Measurements from ENCODE around the gene MMP14. TPM values are rescaled to one million over a fixed set of nuclear protein-coding genes. Genes with fewer than 3 reads are reported as not detected.

MMP14 gene
- total and polyA plus RNA-seq, 9 of the 15 experiments (the other 6 are each of a cell fraction or from before 2014, with no cell fraction given) = 0.36 to 5.8 (median 1.3) TPM; not detected in 2

DNA sequence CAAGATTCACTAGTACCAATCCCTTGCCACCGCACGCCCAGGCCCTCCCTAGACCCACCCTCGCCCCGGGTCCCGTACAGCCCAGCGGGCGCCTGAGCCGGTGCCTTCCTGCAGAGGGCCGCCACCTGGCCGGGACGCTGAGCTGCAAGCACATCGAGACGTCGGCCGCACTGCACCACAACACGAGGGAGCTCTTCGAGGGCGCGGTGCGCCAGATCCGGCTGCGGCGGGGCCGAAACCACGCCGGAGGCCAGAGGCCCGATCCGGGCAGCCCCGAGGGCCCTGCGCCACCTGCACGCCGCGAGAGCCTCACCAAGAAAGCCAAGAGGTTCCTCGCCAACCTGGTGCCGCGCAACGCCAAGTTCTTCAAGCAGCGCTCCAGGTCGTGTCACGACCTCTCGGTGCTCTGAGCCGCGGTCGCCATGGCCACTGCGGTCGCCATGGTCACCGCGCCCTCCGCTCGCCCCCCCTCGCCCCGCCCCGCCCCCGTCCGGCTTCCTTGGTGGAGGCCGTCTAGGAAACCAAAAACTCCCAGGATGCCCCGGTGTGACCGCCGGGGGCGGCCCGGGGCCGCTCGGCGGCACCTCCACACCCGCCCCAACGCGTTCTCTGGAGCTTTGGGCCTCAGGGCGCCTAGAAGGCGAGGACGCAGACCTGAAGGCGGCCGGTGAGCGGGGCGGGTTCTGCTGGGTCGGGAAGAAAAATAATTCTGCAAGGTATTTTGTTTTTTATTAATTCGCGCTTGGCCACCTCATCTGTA, 50.3 kb downstream of the MMP14 start (continued):
- TF ChIP-seq CHD4 (IDR thresholded peaks at IDR 0.05; ENCODE audit: insufficient read depth, insufficient replicate concordance, low read depth, low read length, poor library complexity, severe bottlenecking) (no peak), HNRNPLL (IDR thresholded peaks at IDR 0.05; ENCODE audit: low read depth, low read length, poor library complexity, severe bottlenecking) (peak; percentile 67), PCBP1 (IDR thresholded peaks at IDR 0.05; ENCODE audit: low read depth, low read length, poor library complexity, severe bottlenecking) (peak; percentile 43), MCM7 (IDR thresholded peaks at IDR 0.05) (no peak), BDP1 (IDR thresholded peaks at IDR 0.05; ENCODE audit: insufficient read depth, insufficient read length) (no peak), CSDE1 (IDR thresholded peaks at IDR 0.05) (peak in 1 of 2 experiments; percentile 93; a peak in 2 of 4 replicates), ZNF143 (CRISPR knock-in tag; IDR thresholded peaks at IDR 0.05) (peak; percentile 56), TCF3 (CRISPR knock-in tag; IDR thresholded peaks at IDR 0.05) (0 out of 2 replicates have a peak, but pooled peaks have one; percentile 18), U2AF1 (optimal IDR thresholded peaks at IDR 0.05; ENCODE audit: low read depth, low read length) (no peak)
- TF ChIP-seq, protein P1, sequence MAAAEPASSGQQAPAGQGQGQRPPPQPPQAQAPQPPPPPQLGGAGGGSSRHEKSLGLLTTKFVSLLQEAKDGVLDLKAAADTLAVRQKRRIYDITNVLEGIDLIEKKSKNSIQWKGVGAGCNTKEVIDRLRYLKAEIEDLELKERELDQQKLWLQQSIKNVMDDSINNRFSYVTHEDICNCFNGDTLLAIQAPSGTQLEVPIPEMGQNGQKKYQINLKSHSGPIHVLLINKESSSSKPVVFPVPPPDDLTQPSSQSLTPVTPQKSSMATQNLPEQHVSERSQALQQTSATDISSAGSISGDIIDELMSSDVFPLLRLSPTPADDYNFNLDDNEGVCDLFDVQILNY (CRISPR knock-in tag; IDR thresholded peaks at IDR 0.05) = peak; percentile 91; the same call in 1 of the 2 replicates
- TF ChIP-seq, protein P2, sequence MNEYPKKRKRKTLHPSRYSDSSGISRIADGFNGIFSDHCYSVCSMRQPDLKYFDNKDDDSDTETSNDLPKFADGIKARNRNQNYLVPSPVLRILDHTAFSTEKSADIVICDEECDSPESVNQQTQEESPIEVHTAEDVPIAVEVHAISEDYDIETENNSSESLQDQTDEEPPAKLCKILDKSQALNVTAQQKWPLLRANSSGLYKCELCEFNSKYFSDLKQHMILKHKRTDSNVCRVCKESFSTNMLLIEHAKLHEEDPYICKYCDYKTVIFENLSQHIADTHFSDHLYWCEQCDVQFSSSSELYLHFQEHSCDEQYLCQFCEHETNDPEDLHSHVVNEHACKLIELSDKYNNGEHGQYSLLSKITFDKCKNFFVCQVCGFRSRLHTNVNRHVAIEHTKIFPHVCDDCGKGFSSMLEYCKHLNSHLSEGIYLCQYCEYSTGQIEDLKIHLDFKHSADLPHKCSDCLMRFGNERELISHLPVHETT (CRISPR knock-in tag; conservative IDR thresholded peaks at IDR 0.05 in 1 of 2, IDR thresholded peaks at IDR 0.05 in 1 of 2) = peak in 1 of 2 experiments; percentile 55; a peak in 1 of 4 replicates

Data from K562 (cell line).